ENCODE results near the gene FLII. TPM values are rescaled to one million over a fixed set of nuclear protein-coding genes. Genes with fewer than 3 reads are reported as not detected.

The FLII gene
- total and polyA plus RNA-seq, 2 of the 8 experiments (the other 6 are each of a cell fraction or from before 2014, with no cell fraction given) = 300 to 549 TPM

- H3K79me2 ChIP-seq (ENCODE audit: control insufficient read depth in 1 of 2, insufficient read depth in 2 of 2, low read length in 2 of 2) = no peaks in the 10 kb centered on the region
- H3K18ac ChIP-seq (ENCODE audit: extremely low read depth, low read length) = no peak overlapping the region
- H3K23me2 ChIP-seq (ENCODE audit: low read depth, low read length) = no peaks in the 10 kb centered on the region
- H3K79me1 ChIP-seq (ENCODE audit: low read depth, low read length) = no peaks in the 10 kb centered on the region
- no peak overlapping the region for H3K14ac ChIP-seq (ENCODE audit: insufficient read length)
- ChIA-PET CTCF (ENCODE audit: partially characterized antibody) (interaction anchor here (1.2 to 1.9 kb wide), 4 partner anchors 9 to 31 kb away, joined by 3 to 8 read pairs (median 4); no protein-coding TSS in a partner anchor), POLR2A (ENCODE audit: partially characterized antibody) (interaction anchor here (0.8 to 1.4 kb wide), 5 partner anchors 9 to 27 kb away, joined by 3 to 6 read pairs (median 4); partner anchors contain the start of gene FLII)
- no peak overlapping the region for H2BK15ac ChIP-seq (ENCODE audit: low read length)
- H3K56ac ChIP-seq (replicated peaks; ENCODE audit: insufficient read length, low read depth, low read length) = no peak overlapping the region
- no peak overlapping the region for H3K4me3 ChIP-seq (ENCODE audit: extremely low read depth in 1 of 4, insufficient read depth in 2 of 4, low read depth in 3 of 4, low read length in 4 of 4)
- no peak overlapping the region for H3K27ac ChIP-seq (ENCODE audit: low read depth, low read length)
- peaks cover 3 to 10% of the 10 kb centered on the region in 2 experiments for H4K20me1 ChIP-seq (replicated peaks in 1 of 2; ENCODE audit: control insufficient read depth in 1 of 2, insufficient read depth in 2 of 2, low read length in 2 of 2)
- H4K91ac ChIP-seq (replicated peaks; ENCODE audit: insufficient read length, low read length) = no peak overlapping the region
- no peak overlapping the region for H4K8ac ChIP-seq (ENCODE audit: extremely low read depth, insufficient read depth, low read length)
- H2AK5ac ChIP-seq (ENCODE audit: low read depth, low read length) = no peak overlapping the region
- no peak overlapping the region for H2BK12ac ChIP-seq (ENCODE audit: low read depth, low read length)
- no peak overlapping the region for H4K5ac ChIP-seq (ENCODE audit: insufficient read length, low read depth, low read length)
- no peak overlapping the region for H2BK120ac ChIP-seq (replicated peaks; ENCODE audit: low read depth, low read length)
- DNase-seq (ENCODE audit: low read depth in 1 of 2, low spot score in 2 of 2) (no peak), FAIRE-seq (no peak)
- H3K9me3 ChIP-seq (ENCODE audit: insufficient read depth in 2 of 2, low read depth in 1 of 2, low read length in 1 of 2) = no peaks in the 10 kb centered on the region
- no peak overlapping the region for H3K23ac ChIP-seq (ENCODE audit: insufficient read length)
- H3K27me3 ChIP-seq (replicated peaks in 1 of 4; ENCODE audit: control insufficient read depth in 3 of 4, extremely low read depth in 1 of 4, insufficient read depth in 3 of 4, low read length in 3 of 4) = no peaks in the 10 kb centered on the region
- 93% methylated on average over 4 of the region's 4 CpGs; no CpG with 5 or more reads in 1 of the 2 experiments for WGBS, 2 experiments (ENCODE audit: extremely low coverage in 1 of 2, insufficient coverage in 1 of 2, insufficient read length in 1 of 2, insufficient replicate concordance in 2 of 2, low coverage in 1 of 2, low lambda C conversion rate in 2 of 2, missing lambda C conversion rate in 1 of 2)
- no peak for TF ChIP-seq SAP30 (IDR thresholded peaks at IDR 0.05; ENCODE audit: insufficient read depth, insufficient replicate concordance, low read length)
- TF ChIP-seq EZH2 (IDR thresholded peaks at IDR 0.05; ENCODE audit: low read depth, low read length, severe bottlenecking) = no peak
- TF ChIP-seq SP1 (IDR thresholded peaks at IDR 0.05; ENCODE audit: low read depth, low read length) = no peak
- TF ChIP-seq SUZ12 (IDR thresholded peaks at IDR 0.05; ENCODE audit: low read length) = no peak
- TF ChIP-seq NANOG (IDR thresholded peaks at IDR 0.05; ENCODE audit: insufficient read depth, low read depth, low read length, poor library complexity, severe bottlenecking) = no peak
- H3K36me3 ChIP-seq (ENCODE audit: control insufficient read depth in 2 of 4, insufficient read depth in 4 of 4, low read length in 3 of 4) = peaks cover 43 to 86% (median 69%) of the 10 kb centered on the region in 4 experiments
- no peak overlapping the region for H3K4ac ChIP-seq (replicated peaks; ENCODE audit: insufficient read length, low read depth, low read length)
- no peak overlapping the region for H3K9ac ChIP-seq (replicated peaks in 1 of 4; ENCODE audit: extremely low read depth in 1 of 4, low read depth in 3 of 4, low read length in 3 of 4)
- H2AFZ ChIP-seq (ENCODE audit: low read length) = no peak overlapping the region
- H3K4me2 ChIP-seq (ENCODE audit: insufficient read depth in 1 of 2, low read depth in 2 of 2, low read length in 2 of 2) = no peak overlapping the region
- no peak overlapping the region for H2BK5ac ChIP-seq (ENCODE audit: low read depth, low read length)
- no peaks in the 10 kb centered on the region for H3K4me1 ChIP-seq (replicated peaks in 1 of 4; ENCODE audit: control insufficient read depth in 3 of 4, insufficient read depth in 4 of 4, low read length in 3 of 4)
- H2BK20ac ChIP-seq (ENCODE audit: low read length) = no peak overlapping the region
These were observed 21.7 kb upstream of the FLII start for GRCh38 chr17:18280249-18280648.
